Ovary (tissue), 9 donors: ENCODE data around the gene DCAF11. TPM values are rescaled to one million over a fixed set of nuclear protein-coding genes. Genes with fewer than 3 reads are reported as not detected.

Experiments used
- DNase-seq, 5 donors: peaks; one replicate each; pipeline ENCODE4 v3.0.0-alpha.2; 2019 to 2020
- H3K27ac ChIP-seq, 2 donors: fragments of 200-600 bp; one replicate each; pipeline versions ENCODE4 v1.5.1 to v1.8.0; 2019 to 2022
- H3K27me3 ChIP-seq: fragments of 200-600 bp; one replicate; pipeline ENCODE4 v1.8.0; 2022
- H3K36me3 ChIP-seq: fragments of 200-600 bp; sonication (generic); one replicate; pipeline ENCODE4 v1.5.1; 2019
- H3K4me1 ChIP-seq: one replicate; pipeline ENCODE4 v1.8.1; 2013; ENCODE audit warnings: mild to moderate bottlenecking, moderate library complexity; ENCODE audit not compliant: insufficient read depth
- H3K4me3 ChIP-seq: fragments of 200-600 bp; sonication (generic); one replicate; pipeline ENCODE4 v1.5.1; 2017
- H3K9me3 ChIP-seq, 2 donors: fragments of 200-600 bp in 1 of 2; sonication (generic) in 1 of 2; one replicate each; pipeline versions ENCODE4 v1.5.1 to v1.8.1; 2013 to 2019; ENCODE audit warnings: mild to moderate bottlenecking in 1 of 2, moderate library complexity in 1 of 2
- EP300 ChIP-seq: sonication (generic); formaldehyde crosslinking; IDR thresholded peaks from one replicate; pipeline ENCODE4 v1.6.1; 2017; ENCODE audit warnings: antibody characterized with exemption
- POLR2A ChIP-seq: fragments of 450-650 bp; IDR thresholded peaks from one replicate; pipeline ENCODE4 v1.6.1; 2017; ENCODE audit warnings: antibody characterized with exemption, mild to moderate bottlenecking, moderate library complexity
- WGBS, 3 donors: extraction: QIAGEN DNeasy Blood & Tissue Kit in 1 of 3; methylation state at CpG; one replicate each; pipeline versions ENCODE4 v1.1.5 to v1.1.7; 2013 to 2017; 5-methylcytosine and 5-hydroxymethylcytosine counted together
- intact Hi-C, 4 donors: fragments of 100-400 bp; cut with DNase I; formaldehyde crosslinking; loops; one replicate each; pipeline versions ENCODE4 v1.11.0 to v1.15.1; 2022 to 2023
- polyA plus RNA-seq, 2 donors: library from polyadenylated mRNA; stranded (reverse); fragments of 200-250 nt in 1 of 2; fragments of 350-450 nt in 1 of 2; fragmentation: Illumina TruSeq in 1 of 2; extraction: RNeasy Lipid Tissue Mini Kit (QIAGEN cat#74804) in 1 of 2; gene quantifications; one replicate each; pipeline ENCODE4 v1.2.3, GENCODE V29; 2013 to 2014
- total RNA-seq, 7 donors: library from RNA; depleted of rRNA in 2 of 7; stranded (reverse); fragments of >200 nt in 2 of 7; fragmentation: NEBNext Ultra II Directional in 3 of 7; extraction: Animal tissue kit (Norgen Biotek cat#: 25700) in 3 of 7; gene quantifications; one replicate each; pipeline versions ENCODE4 v1.1.0 to v1.2.4, GENCODE V29; 2016 to 2023
- TF ChIP-seq, protein P1 (sequence below), 3 donors: fragments of 450-650 bp in 2 of 3; fragments of 200-600 bp in 1 of 3; IDR thresholded peaks; one replicate each; pipeline versions ENCODE4 v1.5.1 to v1.8.0; 2016 to 2022; ENCODE audit warnings: antibody characterized with exemption in 3 of 3, mild to moderate bottlenecking in 1 of 3
- donor health status: DM: no; HTN: no; CAD: no; lungs with moderate emphysema.
- donor health status: DM: no; HTN: no; CAD: no.
- donor health status: Bipolar disorder and iron deficiency.
- donor health status: DM: yes; HTN: yes; CAD: no.
- donor health status: DM: no; HTN: no; CAD: no.
- donor health status: DM: yes; HTN: yes; CAD: no.

Gene DCAF11
- total and polyA plus RNA-seq, 9 donors, result 34.7 to 71.4 (median 51.5) TPM

DNA sequence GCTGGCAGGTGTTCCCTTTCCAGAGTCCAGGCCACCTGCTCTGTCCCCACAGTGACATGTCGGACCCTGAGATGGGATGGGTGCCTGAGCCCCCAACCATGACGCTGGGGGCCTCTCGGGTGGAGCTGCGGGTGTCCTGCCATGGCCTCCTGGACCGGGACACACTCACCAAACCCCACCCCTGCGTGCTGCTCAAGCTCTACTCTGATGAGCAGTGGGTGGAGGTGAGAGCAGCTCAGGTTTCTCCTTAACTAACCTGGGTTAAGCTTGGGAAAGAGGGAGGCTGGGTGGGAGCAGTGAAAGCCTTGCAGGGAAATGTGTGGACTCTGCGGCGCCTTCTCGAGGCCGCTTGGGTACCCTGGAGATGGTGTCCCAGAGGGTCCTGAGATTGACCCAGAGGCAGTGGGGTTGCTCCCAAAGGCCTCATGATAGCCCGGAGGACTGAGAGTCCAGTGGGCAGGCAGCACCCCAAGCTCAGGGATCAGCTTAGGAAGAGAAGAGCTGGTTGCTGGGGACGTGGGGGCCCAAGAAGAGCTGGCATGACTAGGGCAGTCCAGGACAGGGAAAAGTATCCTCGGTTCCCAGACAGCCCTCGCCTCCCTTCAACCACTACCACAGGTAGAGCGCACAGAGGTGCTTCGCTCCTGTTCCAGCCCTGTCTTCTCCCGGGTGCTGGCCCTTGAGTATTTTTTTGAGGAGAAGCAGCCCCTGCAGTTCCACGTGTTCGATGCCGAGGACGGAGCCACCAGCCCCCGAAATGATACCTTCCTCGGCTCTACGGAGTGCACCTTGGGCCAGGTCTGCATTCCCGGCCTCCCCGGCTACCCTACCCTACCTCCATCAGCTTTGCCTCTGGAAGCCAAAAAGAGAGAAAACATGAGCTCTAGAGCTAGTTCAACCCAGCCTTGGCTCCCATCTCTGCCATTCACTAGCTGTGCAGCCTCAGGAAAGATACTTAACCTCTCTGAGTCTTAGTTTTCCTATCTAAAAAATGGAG is 41.4 kb upstream of the DCAF11 start:
- Histone ChIP-seq H3K4me3 (no peak overlapping the region), H3K36me3 (no peaks in the 10 kb centered on the region), H3K9me3 (no peaks in the 10 kb centered on the region), H3K27ac (no peak overlapping the region), H3K27me3 (no peaks in the 10 kb centered on the region), H3K4me1 (no peaks in the 10 kb centered on the region)
- intact Hi-C loops, result no loop called here
- 81 to 85% (median 83%) methylated on average over 26 of the region's 26 CpGs for WGBS, 3 donors
- DNase-seq, result no peak
- TF ChIP-seq EP300, result no peak
- TF ChIP-seq, protein P1, sequence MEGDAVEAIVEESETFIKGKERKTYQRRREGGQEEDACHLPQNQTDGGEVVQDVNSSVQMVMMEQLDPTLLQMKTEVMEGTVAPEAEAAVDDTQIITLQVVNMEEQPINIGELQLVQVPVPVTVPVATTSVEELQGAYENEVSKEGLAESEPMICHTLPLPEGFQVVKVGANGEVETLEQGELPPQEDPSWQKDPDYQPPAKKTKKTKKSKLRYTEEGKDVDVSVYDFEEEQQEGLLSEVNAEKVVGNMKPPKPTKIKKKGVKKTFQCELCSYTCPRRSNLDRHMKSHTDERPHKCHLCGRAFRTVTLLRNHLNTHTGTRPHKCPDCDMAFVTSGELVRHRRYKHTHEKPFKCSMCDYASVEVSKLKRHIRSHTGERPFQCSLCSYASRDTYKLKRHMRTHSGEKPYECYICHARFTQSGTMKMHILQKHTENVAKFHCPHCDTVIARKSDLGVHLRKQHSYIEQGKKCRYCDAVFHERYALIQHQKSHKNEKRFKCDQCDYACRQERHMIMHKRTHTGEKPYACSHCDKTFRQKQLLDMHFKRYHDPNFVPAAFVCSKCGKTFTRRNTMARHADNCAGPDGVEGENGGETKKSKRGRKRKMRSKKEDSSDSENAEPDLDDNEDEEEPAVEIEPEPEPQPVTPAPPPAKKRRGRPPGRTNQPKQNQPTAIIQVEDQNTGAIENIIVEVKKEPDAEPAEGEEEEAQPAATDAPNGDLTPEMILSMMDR (IDR thresholded peaks at IDR 0.05), result no peak
- TF ChIP-seq POLR2A, result no peak

DNA sequence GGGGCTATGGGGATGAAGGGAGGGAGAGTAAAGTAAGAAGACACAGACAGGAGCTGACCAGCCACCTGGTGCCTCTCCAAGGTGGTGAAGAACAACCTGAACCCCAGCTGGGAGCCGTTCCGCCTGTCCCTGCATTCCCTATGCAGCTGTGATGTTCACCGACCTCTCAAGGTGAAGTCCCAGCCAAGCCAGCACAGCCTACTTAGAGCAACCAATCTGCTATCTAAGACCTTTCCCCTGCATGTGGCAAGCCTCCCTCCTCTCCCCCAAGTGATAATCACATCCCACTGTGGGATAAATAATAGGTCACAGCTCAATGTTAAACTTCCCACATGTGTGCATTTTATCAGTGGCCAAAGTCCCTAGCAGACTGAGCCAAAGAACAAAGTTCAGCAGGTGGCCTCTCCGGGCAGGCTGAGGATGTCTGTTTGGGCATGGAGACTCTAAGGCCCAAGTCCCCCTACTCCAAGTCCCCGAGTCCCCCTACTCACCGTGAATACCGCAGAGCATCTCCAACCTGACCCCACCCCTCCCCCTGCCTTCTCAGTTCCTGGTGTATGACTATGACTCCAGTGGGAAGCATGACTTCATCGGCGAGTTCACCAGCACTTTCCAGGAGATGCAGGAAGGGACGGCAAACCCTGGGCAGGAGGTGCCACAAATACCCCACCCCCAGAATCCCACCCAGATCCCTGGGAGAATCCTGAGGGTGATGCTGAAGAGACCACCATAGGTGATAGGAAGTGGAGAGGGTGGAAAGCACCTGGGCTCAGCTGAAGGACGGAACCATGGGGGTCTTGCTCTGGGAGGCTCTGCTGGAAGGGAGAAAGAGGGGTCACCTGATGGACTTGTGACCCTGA is 39.7 kb upstream of the DCAF11 start:
- TF ChIP-seq, protein P1 (IDR thresholded peaks at IDR 0.05), result no peak
- TF ChIP-seq EP300, result no peak
- TF ChIP-seq POLR2A, result no peak
- Histone ChIP-seq H3K27ac (no peak overlapping the region), H3K27me3 (no peaks in the 10 kb centered on the region), H3K4me1 (no peaks in the 10 kb centered on the region), H3K9me3 (no peaks in the 10 kb centered on the region), H3K36me3 (no peaks in the 10 kb centered on the region), H3K4me3 (no peak overlapping the region)
- 61 to 69% (median 63%) methylated on average over 11 of the region's 11 CpGs for WGBS, 3 donors
- intact Hi-C loops, result no loop called here
- DNase-seq, result no peak

DNA sequence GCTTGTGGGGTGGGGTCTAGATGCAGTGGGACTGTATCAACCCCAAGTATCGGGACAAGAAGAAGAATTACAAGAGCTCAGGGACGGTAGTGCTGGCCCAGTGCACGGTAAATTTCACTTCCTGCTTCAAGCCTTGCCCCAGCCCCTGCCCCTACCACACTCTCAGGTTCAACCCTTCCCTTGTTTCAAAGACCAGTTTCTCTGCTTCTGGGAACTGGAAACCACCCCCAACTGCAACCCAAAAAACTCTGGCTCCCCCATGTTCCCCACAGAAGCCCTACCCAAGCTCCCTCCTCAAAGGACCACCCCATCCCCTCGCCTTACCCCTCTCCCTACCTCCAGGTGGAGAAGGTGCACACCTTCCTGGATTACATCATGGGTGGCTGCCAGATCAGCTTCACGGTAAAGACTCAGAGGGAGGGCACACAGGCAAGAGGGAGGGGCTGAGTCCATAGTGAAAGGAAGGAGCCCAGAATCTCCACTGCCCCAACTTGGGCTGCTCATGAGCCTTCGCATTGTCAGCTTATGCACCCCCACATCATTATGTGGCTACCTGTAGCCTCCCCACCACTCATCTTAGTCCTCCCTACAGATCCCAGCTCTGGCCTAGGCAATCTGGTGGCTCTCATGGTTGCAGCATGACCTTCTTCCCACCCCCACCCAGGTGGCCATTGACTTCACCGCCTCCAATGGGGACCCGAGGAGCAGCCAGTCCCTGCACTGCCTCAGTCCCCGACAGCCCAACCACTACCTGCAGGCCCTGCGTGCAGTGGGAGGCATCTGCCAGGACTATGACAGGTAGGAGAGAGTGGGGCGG is 38.9 kb upstream of the DCAF11 start:
- H3K27ac ChIP-seq, result no peak overlapping the region
- intact Hi-C loops, result no loop called here
- no peak for DNase-seq
- H3K4me1 ChIP-seq, result no peaks in the 10 kb centered on the region
- no peaks in the 10 kb centered on the region for H3K27me3 ChIP-seq
- H3K4me3 ChIP-seq, result no peak overlapping the region
- H3K9me3 ChIP-seq, result no peaks in the 10 kb centered on the region
- H3K36me3 ChIP-seq, result no peaks in the 10 kb centered on the region
- TF ChIP-seq, protein P1 (IDR thresholded peaks at IDR 0.05), result no peak
- TF ChIP-seq EP300, result no peak
- no peak for TF ChIP-seq POLR2A
- WGBS, 3 donors, result 72 to 77% (median 77%) methylated on average over 11 of the region's 11 CpGs

DNA sequence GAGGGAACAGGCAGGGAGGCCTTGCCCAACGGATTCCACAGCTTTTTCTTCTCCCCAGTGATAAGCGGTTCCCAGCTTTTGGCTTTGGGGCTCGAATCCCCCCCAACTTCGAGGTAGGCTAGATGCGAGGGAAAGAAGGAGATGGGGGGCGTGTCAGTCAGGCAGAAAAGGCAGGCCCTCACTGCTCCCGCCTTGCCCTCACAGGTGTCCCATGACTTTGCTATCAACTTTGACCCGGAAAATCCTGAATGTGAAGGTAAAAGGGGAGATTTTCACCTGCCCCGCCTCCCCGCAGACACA is 38.3 kb upstream of the DCAF11 start:
- no peaks in the 10 kb centered on the region for H3K36me3 ChIP-seq
- H3K27me3 ChIP-seq, result no peaks in the 10 kb centered on the region
- TF ChIP-seq POLR2A, result no peak
- TF ChIP-seq, protein P1 (IDR thresholded peaks at IDR 0.05), result no peak
- TF ChIP-seq EP300, result no peak
- no peak overlapping the region for H3K4me3 ChIP-seq
- WGBS, 3 donors, result 83 to 90% (median 85%) methylated on average over 10 of the region's 10 CpGs
- intact Hi-C loops, result no loop called here
- H3K27ac ChIP-seq, result no peak overlapping the region
- no peak for DNase-seq
- H3K9me3 ChIP-seq, result no peaks in the 10 kb centered on the region
- H3K4me1 ChIP-seq, result no peaks in the 10 kb centered on the region
